H1 (cell line): Measurements from ENCODE around the gene LMAN1L. TPM values are rescaled to one million over a fixed set of nuclear protein-coding genes. Genes with fewer than 3 reads are reported as not detected.

Experiments
- CBX5 ChIP-seq: fragments of 300-800, 300-1000 bp; sonication (generic); IDR thresholded peaks from 2 replicates; pipeline ENCODE4 v1.7.1; 2016; ENCODE audit warnings: antibody characterized with exemption, low read length, low read depth
- RNF2 ChIP-seq: fragments of 200-900, 300-1000 bp; sonication (generic); IDR thresholded peaks from 2 replicates; pipeline ENCODE4 v1.7.1; 2016; ENCODE audit warnings: borderline replicate concordance, low read depth, mild to moderate bottlenecking, antibody characterized with exemption, low read length; ENCODE audit not compliant: poor library complexity, severe bottlenecking; ENCODE audit errors: missing control alignments
- SUZ12 ChIP-seq: fragments of 200-600 bp; sonication (generic); IDR thresholded peaks from 2 replicates; pipeline ENCODE4 v1.6.1; 2012; ENCODE audit warnings: mild to moderate bottlenecking, inconsistent platforms, low read length, moderate library complexity, mixed read lengths
- TEAD4 ChIP-seq: IDR thresholded peaks from 2 replicates; pipeline ENCODE4 v1.6.1; 2012; ENCODE audit warnings: low read depth, low read length, inconsistent platforms, mixed read lengths
- polyA plus RNA-seq, 7 experiments: library from polyadenylated mRNA; depleted of rRNA in 3 of 7; stranded (reverse) in 5 of 7; unstranded in 2 of 7; fragments of >200 nt in 5 of 7; fragments of 200-250 nt in 2 of 7; gene quantifications; 1 replicate in 5 of 7; 2 replicates in 1 of 7; 4 replicates in 1 of 7; pipeline versions ENCODE4 v1.2.1 to v1.2.3, GENCODE V29; 2011 to 2013; ENCODE audit warnings: missing spikeins in 2 of 7, mixed read lengths in 2 of 7
- total RNA-seq: library from RNA; stranded (reverse); fragmentation: NEBNext Ultra II Directional; extraction: Animal tissue kit (Norgen Biotek cat#: 25700); gene quantifications from 2 replicates; pipeline ENCODE4 v1.2.1, GENCODE V29; 2021

LMAN1L gene
- total and polyA plus RNA-seq, 2 of the 8 experiments (the other 6 are each of a cell fraction or from before 2014, with no cell fraction given), result not detected

GRCh38 chr15:74829991-74830390 is 17.4 kb downstream of the LMAN1L start (continued):
- no peak for TF ChIP-seq CBX5
- TF ChIP-seq TEAD4, result no peak
- TF ChIP-seq RNF2, result no peak
- no peak for TF ChIP-seq SUZ12
